GM19193 (cell line): ENCODE measurements around the gene DPYSL4.

Source experiments
- POLR2A ChIP-seq: IDR thresholded peaks from 4 replicates; pipeline ENCODE4 v1.6.1; 2011; ENCODE audit not compliant: insufficient read depth, insufficient read length; ENCODE audit errors: extremely low read depth

DPYSL4 gene

DNA sequence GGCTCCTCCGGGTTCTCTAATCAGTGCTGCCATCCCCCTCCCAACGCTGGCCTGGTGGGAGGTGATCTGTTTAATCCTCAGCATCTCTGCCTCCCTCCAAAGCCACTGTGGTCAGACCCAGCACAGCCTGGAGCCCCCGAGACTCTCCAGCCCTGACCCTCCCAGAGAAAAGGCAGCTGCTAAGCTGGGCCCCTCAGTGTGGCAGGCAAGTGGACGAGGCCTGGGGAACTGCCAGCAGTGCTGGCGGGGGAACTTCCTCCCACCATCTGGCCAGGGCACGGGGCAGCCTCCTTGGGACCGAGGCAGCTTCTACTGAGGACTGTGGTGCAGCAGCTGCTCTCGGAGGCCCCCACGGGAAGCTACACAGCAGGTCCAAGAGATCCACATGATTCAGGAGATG, 51.1 kb downstream of the DPYSL4 start:
- TF ChIP-seq POLR2A: no peak

DNA sequence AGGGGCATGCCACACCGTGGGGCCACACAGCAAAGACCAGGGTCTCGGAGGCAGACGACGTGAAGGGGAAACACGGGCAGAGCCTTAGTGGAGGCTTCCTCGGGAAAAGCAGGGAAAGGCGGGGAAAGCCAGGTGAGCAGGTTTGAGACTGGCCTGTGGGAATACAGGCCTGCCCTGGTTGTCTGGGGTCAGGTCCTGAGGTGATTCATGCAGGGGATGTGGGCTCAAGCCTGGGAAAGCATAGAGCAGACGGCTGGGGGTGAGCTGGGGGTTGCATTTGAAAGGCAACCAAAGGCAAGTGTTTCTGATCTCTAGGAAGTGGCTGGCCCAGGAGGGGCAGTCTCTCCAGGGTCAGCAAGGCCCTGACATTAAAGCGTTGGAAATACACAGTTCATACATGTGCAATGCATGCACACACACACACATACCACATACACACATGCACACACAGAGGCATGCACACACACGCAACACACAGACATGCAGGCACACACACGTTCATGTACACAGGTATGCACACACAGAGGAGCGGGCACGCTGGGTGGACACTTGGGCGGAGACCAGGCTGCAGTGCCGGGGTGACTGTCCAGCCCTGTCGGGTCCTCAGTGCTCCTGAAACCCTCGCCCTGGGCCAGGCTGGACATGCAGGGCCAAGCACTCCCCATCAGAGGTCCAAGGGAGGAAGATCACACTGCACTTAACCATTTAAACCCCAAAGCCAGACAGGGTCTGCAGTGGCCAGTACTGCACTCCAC, 51.8 kb downstream of the DPYSL4 start:
- TF ChIP-seq POLR2A: no peak

- no peak for TF ChIP-seq POLR2A
Measured at GRCh38 chr10:132239126-132240031, 52.6 kb downstream of the DPYSL4 start.

- no peak for TF ChIP-seq POLR2A
Measured at GRCh38 chr10:132240156-132240555, 53.4 kb downstream of the DPYSL4 start.

DNA sequence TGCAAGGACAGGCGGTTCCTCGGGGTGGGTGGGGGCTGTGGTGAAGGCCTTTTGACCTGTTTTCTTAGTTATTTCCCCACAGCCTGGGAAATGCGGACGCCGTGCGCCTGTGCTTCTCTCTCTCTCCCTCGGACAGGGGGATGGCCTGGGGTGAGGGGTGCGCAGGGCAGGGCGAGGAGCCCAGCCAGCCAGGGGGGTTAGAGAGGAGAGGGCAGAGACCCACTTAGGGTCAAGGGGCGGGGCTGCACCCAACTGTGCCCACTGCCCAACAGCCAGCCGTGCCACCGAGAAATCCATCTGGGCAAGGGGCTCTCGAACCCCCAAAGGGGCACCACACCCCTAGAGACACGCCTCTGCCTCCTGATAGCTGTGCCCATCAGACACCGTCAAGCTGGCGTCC, 53.8 kb downstream of the DPYSL4 start:
- no peak for TF ChIP-seq POLR2A

GRCh38 chr10:132241086-132241485, 54.3 kb downstream of the DPYSL4 start:
- no peak for TF ChIP-seq POLR2A

- no peak for TF ChIP-seq POLR2A
Measured at GRCh38 chr10:132241496-132241895, 54.7 kb downstream of the DPYSL4 start.

GRCh38 chr10:132242103-132242840, 55.5 kb downstream of the DPYSL4 start:
- TF ChIP-seq POLR2A: no peak

GRCh38 chr10:132243141-132243540, 56.4 kb downstream of the DPYSL4 start:
- TF ChIP-seq POLR2A: no peak

GRCh38 chr10:132243626-132244025, 56.9 kb downstream of the DPYSL4 start:
- no peak for TF ChIP-seq POLR2A

- TF ChIP-seq POLR2A: no peak
Measured at GRCh38 chr10:132245056-132245455, 58.3 kb downstream of the DPYSL4 start.

- TF ChIP-seq POLR2A: no peak
Measured at GRCh38 chr10:132246296-132246695, 59.5 kb downstream of the DPYSL4 start.

DNA sequence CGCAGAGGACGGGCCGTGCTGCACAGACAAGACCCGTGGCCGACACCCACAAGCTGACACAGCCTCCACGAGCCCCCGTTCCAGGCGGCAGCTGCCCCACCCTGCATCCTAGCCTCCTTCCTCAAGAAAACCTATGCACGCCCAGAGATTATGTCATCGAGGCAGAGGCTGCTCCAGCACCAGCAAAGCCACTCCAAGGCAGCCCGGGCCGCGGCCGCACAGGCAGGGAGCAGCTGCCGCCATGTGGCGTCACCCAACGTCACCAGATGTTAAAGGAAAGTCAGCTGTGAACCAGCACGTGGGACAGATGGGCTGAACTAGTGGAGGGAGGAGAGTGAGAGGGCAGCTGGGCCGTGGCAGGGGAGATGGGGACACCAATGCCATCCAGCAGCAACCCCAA, 61.2 kb downstream of the DPYSL4 start:
- no peak for TF ChIP-seq POLR2A

DNA sequence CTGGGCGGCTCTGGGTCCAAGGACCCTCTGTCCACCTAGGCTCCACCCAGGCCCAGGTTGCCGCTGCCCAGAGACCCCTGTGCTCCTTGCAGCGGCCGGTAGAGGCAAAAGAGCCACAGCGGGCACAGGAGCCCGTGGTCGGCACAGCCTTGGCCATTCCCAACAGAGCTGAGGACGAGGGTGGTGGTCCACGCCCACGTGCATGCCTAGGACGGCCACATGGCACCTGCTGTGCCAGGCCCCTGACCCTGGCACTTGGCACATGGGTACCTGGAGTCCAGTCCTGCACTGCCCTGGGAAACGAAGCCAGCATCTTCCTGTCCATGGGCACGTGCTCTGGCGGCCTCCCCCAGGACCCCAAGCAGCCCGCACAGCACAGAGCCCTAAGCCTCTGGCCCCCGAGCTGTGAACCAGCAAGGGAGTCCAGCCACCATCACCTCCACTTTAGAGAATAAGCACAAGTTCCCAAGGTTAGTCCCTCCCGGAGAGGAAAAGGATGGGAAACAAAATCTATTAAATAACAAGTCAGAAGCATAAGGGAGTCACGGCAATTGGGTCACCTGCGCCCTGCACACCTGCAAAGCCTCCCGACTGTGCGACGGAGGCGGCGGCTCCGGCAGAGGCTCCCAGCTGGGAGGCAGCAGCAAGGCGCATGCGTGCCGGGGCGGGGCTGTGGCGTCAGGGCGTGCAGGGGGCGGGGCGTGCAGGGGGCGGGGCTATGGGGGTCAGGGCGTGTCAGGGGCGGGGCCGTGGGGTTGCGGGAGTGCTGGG, 61.9 kb downstream of the DPYSL4 start:
- no peak for TF ChIP-seq POLR2A
